ENCODE data around the gene MAT2B. TPM values are rescaled to one million over a fixed set of nuclear protein-coding genes. Genes with fewer than 3 reads are reported as not detected.

Gene MAT2B
- total RNA-seq, 1 experiment from 2014 or later, result 48.4 TPM

- H3K27ac ChIP-seq (ENCODE audit: insufficient read length, low read depth, low read length), result no peak overlapping the region
- WGBS (ENCODE audit: extremely low coverage, insufficient read length, low lambda C conversion rate), result no CpG with 5 or more reads among the region's 2 CpGs
Measured at GRCh38 chr5:163542771-163543170, 37.4 kb downstream of the MAT2B start.

More at GRCh38 chr5:163542771-163543170, 37.4 kb downstream of the MAT2B start:
- Histone ChIP-seq H4K91ac (ENCODE audit: insufficient read length, low read depth, low read length) (no peak overlapping the region), H3K14ac (ENCODE audit: insufficient read depth, low read length) (no peak overlapping the region), H3K4ac (ENCODE audit: low read depth, low read length) (no peak overlapping the region), H3K9me3 (ENCODE audit: control insufficient read depth, low read depth, low read length) (no peaks in the 10 kb centered on the region), H3K79me1 (ENCODE audit: insufficient read depth, low read depth, low read length, poor library complexity, severe bottlenecking) (no peaks in the 10 kb centered on the region), H2BK15ac (ENCODE audit: low read depth, low read length) (no peak overlapping the region), H2BK120ac (ENCODE audit: low read depth, low read length, poor library complexity, severe bottlenecking) (no peak overlapping the region), H3T11ph (ENCODE audit: low read length) (no peak overlapping the region), H3K4me1 (ENCODE audit: insufficient read depth, low read length) (peaks cover 4% of the 10 kb centered on the region; the same call in 1 of the 2 replicates), H3K23me2 (ENCODE audit: insufficient read length, low read depth, low read length, poor library complexity, severe bottlenecking) (no peaks in the 10 kb centered on the region), H2BK5ac (ENCODE audit: insufficient read length, low read length) (no peak overlapping the region), H3K18ac (ENCODE audit: insufficient read length, low read depth, low read length) (no peak overlapping the region), H3K23ac (ENCODE audit: insufficient read length, low read depth, low read length) (no peak overlapping the region), H3K9ac (ENCODE audit: extremely low read depth, insufficient read length, low read length) (no peak overlapping the region), H4K5ac (ENCODE audit: insufficient read length, low read depth, low read length) (no peak overlapping the region), H2BK20ac (ENCODE audit: low read depth, low read length, poor library complexity, severe bottlenecking) (no peak overlapping the region), H2AK5ac (ENCODE audit: insufficient read length, low read length) (no peak overlapping the region), H3K79me2 (ENCODE audit: insufficient read depth, low read length) (no peaks in the 10 kb centered on the region), H3K56ac (ENCODE audit: insufficient read length, low read depth, low read length) (no peak overlapping the region), H4K20me1 (ENCODE audit: control insufficient read depth, insufficient read depth, insufficient read length) (no peaks in the 10 kb centered on the region), H2BK12ac (ENCODE audit: insufficient read length, low read depth, low read length) (no peak overlapping the region), H3K27me3 (ENCODE audit: insufficient read depth, low read length) (no peaks in the 10 kb centered on the region), H4K8ac (replicated peaks; ENCODE audit: insufficient read length, low read depth, low read length) (no peak overlapping the region), H3K4me2 (ENCODE audit: insufficient read depth, insufficient read length, low read length) (no peak overlapping the region), H2AFZ (ENCODE audit: low read length) (no peak overlapping the region)
- no peaks in the 10 kb centered on the region for H3K36me3 Mint-ChIP-seq (ENCODE audit: insufficient read depth in 1 of 3, low read depth in 3 of 3)
- no peaks in the 10 kb centered on the region for H3K27me3 Mint-ChIP-seq (ENCODE audit: low read depth)
- TF ChIP-seq CTCF (conservative IDR thresholded peaks at IDR 0.05), result no peak
- H3K27ac Mint-ChIP-seq, result no peak overlapping the region
- peaks cover 22 to 25% of the 10 kb centered on the region in 2 experiments for H3K4me1 Mint-ChIP-seq
- no peak for DNase-seq
- H3K9me3 Mint-ChIP-seq, result no peaks in the 10 kb centered on the region
- no peak overlapping the region for H3K4me3 Mint-ChIP-seq

Measured in H9 (cell line).